Fibroblast of pulmonary artery (primary cell): Measurements from ENCODE around the gene GOLGA2.
A peak's percentile ranks its signal among the peaks of the same experiment; 100 is the strongest.

Source experiments
- DNase-seq: peaks from one replicate; pipeline ENCODE4 v3.0.0-alpha.2; 2010; ENCODE audit warnings: low read depth
- H3K4me3 ChIP-seq: replicated peaks from 2 replicates; pipeline ENCODE4 v1.5.1; 2011; ENCODE audit warnings: low read depth, mild to moderate bottlenecking, control low read depth, low read length, moderate library complexity
- CTCF ChIP-seq: IDR thresholded peaks from 2 replicates; pipeline ENCODE4 v1.5.1; 2011; ENCODE audit warnings: mild to moderate bottlenecking, control low read depth, low read length, inconsistent platforms; ENCODE audit errors: missing control alignments

GOLGA2 gene

GRCh38 chr9:128245421-128246151 lies 30.2 kb downstream of the GOLGA2 start:
- DNase-seq = peak; percentile 68
- H3K4me3 ChIP-seq = no peak overlapping the region
- no peak for TF ChIP-seq CTCF

GRCh38 chr9:128244837-128245231 lies 31.0 kb downstream of the GOLGA2 start:
- peak overlapping the region; percentile 56 for H3K4me3 ChIP-seq
- DNase-seq = peak; percentile 89
- TF ChIP-seq CTCF = no peak

GRCh38 chr9:128244091-128244836 lies 31.5 kb downstream of the GOLGA2 start:
- no peak for TF ChIP-seq CTCF
- DNase-seq = no peak
- H3K4me3 ChIP-seq = peak overlapping the region; percentile 56

- no peak overlapping the region for H3K4me3 ChIP-seq
- no peak for TF ChIP-seq CTCF
- DNase-seq = peak; percentile 20
Observed at GRCh38 chr9:128243215-128244018, 32.4 kb downstream of the GOLGA2 start.

- no peak for TF ChIP-seq CTCF
- no peak for DNase-seq
- no peak overlapping the region for H3K4me3 ChIP-seq
Observed at GRCh38 chr9:128242828-128243214, 33.0 kb downstream of the GOLGA2 start.

- H3K4me3 ChIP-seq = no peak overlapping the region
- DNase-seq = no peak
- TF ChIP-seq CTCF = no peak
Observed at GRCh38 chr9:128242124-128242523, 33.7 kb downstream of the GOLGA2 start.
